Dermis microvascular lymphatic vessel endothelial cell (primary cell): ENCODE results near the gene KIAA0513. TPM values are rescaled to one million over a fixed set of nuclear protein-coding genes. Genes with fewer than 3 reads are reported as not detected.
A peak's percentile ranks its signal among the peaks of the same experiment; 100 is the strongest.

Experiments used
- DNase-seq, 2 donors: peaks; one replicate each; pipeline versions ENCODE4 v3.0.0 to v3.0.0-alpha.2; 2010; ENCODE audit warnings: low read depth in 2 of 2
- total RNA-seq: library from RNA; depleted of rRNA; stranded (reverse); fragments of >200 nt; gene quantifications from 2 replicates; pipeline ENCODE4 v1.2.1, GENCODE V29; 2014

The KIAA0513 gene
- total RNA-seq, 1 donor from 2014 or later, result 17.5 TPM

DNA sequence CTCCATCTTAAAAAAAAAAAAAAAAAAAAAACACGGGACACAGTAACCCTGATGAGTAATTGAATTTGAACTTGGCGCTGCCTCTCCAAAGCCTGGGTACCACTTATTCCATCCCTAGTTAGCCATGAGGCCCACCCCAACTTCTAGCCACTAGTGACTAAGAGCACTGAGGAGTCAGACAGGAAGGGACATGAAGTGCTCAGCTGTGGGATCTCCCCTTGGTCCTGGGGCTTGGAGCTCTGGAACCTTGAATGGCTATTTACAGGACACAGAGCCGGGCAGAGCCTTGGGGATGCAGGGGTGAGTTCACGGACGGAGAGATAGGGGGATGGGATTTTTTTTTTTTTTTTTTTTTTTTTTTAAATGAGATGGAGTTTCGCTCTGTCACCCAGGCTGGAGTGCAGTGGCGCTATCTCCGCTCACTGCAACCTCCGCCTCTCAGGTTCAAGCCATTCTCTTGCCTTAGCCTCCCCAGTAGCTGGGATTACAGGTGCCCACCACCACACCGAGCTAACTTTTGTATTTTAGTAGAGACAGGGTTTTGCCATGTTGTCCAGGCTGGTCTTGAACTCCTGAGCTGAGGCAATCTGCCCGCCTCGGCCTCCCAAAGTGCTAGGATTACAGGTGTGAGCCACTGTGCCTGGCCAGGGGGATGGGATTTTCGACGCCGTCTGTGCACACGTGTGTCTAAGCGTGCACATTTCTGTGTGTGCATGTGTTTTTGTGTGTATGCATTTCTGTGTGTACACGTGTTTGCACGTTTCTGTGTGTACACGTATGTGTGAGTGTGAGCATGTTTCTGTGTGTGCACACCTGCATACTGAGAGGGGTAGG is 105.1 kb downstream of the KIAA0513 start:
- no peak for DNase-seq

DNA sequence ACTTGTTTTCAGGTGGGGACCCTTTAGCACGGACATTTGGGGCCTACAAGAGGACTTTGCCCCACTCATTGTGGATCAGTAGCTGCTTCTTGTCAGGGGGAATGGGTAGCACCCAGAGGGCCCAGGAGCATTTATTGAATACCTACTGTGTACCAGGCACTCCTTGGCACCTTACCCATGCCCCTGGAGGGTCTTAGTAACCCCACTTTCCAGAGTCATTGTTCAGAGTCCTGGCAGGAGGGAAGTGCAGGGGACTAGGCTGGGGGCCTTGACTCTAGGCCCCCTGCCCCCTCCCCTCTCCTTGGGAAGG is 105.7 kb downstream of the KIAA0513 start:
- DNase-seq, result no peak

DNA sequence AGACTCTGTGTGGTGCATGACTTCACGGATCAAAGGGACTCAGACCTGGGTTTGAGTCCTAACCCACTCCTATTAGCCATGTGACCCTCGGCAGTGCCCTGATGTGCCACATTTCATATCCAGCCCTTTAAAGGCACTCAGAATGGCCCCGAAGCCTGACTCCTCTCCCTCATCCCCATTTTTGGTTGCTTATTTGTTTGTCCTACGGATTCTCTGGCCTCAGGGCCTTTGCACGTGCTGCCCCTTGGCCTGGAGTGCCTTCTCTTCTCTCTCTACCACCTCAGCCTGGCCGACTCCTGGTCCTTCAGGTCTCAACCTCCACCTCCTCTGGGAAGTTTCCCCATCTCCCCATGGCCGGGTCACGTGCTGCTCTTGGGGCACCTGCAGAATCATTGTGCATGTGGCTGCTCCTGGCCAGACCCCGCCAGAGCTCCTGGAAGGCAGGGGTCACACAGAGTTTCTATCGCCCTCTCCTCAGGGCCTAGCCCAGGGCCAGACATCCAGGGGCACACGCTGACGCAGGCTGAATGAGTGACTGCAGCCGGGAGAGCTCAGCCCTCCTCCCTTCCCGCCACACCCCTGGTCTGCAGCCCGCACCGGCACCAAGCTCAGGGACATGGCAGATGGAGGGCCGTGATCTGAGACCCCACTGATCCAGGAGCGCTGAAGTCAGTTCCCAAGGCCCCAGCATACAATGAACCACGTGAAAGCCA is 106.6 kb downstream of the KIAA0513 start:
- DNase-seq, result no peak

DNA sequence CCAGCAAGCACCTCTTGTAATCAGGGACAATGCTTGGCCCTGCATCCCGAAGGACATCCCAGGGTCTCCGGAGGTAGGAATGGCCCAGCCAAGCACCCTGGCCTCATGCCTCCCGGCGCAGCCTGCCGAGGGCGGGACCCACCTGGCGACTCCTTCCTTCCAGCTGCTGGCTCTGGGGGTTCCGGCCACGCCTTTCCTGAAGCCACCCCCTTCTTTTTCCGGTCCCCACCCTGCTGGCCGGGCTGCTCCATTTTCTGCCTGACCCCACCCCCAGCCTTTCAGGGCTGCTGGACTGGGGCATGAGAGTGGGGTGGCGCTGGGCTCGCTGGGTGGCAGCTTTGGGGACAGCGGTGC is 107.2 kb downstream of the KIAA0513 start:
- DNase-seq, result no peak

DNA sequence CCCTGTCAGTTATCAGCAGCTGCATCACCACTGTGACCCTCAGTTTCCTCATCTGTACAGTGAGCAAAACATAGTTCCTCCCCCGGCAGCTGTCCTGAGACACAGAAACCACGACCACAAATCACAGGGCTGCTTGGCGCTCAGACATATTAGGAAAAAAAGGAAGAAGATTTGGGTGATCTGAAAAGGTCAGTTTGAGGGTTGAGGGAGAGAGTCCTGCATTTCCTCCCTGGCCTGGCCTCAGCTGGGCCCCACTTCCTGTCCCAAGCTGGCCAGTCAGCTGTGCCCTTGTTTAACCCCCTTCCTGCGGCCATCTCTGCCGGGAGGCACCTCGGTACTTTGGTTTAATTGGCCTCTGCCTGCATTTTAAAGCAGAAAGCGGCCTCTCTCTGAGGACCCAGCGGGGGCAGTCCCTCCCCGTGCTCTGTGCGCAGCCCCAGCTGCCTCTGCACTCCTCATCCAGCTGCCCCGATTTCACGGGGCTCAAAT is 108.7 kb downstream of the KIAA0513 start:
- DNase-seq, result no peak

DNA sequence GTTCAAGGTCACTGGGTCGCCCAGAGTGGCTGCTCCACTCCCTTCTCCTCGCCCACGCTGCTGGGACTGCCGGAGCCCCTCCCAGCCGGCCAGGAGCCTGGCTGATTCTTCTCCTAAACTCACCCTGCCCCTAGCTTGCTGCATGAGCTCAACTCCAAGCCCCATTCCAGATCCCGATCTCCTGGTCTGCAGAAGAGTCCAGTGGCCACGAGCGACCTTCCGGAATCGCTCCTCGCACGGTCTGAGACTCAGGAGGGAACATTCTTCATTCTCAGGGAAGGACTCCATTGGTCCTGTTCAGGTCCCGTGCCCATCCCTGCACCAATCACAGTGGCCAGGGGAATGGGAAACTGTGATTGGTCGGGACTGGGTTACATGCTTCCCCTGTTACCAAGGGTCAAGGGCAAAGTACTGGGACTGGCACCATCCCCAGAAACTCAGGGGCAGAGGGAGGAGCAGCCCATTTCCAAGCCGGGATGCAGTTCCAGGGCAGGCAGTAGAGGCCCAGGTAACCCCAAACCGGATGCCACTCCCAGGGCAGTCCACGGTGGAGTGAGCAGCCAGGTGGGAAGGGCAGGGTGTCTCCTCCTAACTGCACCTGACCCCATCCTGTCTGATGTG is 109.2 kb downstream of the KIAA0513 start:
- no peak for DNase-seq

DNA sequence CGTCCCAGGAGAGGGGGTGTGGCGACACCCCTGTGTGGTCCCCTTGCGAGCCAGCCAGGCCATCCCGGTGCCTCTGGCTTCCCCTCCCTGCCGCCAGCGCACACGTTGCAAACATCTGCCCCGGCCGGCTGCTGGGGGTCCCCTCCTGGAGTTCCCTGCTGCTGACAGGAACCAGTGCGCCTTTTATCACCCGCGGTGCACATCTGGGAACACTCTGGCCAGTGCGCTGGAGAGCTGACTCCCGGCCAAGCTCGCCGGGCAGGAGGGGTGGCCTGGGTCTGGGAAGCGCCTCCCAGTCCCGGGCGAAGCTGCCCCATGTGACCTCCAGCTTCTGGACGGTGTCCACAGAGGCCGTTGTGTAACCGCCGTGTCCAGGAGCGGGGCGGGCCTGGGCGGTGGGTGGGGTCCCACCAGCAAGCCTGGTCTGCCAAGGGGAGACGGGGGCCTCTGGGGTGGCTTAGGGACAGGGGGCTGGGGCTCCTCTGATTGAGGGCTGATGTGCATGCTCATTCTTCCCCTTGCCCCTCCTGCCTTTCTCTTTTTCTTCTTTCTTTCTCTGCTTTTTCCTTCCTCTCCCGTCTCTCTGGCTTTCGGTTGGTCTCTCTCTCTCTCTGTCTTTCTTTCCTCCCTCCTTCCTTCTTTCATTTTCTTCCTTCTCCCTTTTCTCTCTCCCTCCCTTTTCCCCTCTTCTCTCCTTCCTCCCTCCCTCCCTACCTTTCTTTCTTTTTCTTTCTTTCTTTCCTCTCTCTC is 109.9 kb downstream of the KIAA0513 start:
- DNase-seq, result peak; percentile 69 to 73

DNA sequence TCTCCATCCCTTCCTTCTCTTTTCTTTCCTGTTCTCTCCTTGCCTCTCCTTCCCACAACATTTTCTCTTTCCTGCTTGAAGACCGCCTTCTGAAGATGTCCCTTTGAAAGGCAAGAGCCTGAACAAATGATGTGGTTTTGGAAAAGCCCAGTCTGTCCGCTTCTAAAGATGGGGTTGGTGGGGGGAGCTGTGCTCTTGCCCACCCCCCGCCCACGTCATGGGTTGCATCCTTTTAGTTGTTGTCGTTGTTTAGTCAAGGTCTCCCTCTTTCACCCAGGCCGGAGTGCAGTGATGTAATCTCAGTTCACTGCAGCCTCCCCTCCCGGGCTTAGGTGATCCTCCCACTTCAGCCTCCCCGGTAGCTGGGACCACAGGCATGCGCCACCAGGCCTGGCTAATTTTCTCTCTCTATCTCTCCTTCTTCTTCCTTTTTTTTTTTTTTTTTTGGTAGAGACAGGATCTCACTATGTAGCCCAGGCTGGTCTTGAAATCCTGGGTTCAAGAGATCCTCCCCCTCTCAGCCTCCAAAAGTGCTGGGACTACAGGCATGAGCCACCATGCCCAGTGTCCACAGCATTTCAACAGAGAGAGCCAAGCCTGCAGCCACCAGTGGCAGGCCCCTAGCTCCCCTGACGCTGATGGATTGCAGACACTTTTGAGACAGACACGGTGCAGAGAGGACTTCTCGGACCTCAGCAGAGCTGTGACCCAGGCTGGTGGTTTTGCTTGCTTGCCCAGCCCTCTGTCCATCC is 110.7 kb downstream of the KIAA0513 start:
- no peak for DNase-seq

DNA sequence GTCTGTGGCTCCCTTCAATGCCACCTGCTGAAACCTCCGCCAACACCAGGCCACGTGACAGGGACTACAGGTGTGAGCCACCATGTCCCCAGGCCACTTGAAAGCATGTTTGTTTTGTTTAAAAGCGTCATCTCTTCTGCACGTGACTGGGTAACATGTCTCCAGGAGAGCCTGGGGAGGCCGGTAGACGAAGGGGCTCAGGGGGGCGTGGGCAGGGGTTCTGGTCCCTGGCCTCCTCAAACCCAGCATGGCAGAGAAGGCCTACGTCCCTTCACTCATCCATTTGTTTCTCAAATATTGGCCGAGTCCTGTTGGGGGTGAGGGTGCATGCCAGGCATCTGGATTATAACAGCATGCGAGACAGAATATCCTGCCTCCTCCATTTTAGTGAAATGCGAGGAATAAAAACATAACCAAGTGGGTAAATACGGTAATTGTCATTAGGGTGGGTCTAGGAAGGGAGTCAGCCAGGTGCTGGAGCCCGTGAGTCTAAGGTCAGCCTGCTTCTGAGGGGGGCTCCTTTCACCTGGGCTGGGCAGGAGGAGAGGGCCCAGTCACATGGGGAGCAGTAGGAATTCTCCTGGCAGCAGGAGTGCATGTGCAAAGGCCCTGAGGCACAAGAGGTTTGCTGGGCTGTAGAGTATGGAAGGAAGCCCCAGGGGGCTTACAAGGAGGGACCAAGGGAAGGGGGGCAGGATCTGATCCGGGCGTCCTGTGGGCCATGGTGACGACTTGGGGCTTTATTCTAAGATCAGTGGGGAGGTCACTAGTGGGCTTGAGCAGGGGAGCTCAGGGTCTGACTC is 111.4 kb downstream of the KIAA0513 start:
- no peak for DNase-seq

DNA sequence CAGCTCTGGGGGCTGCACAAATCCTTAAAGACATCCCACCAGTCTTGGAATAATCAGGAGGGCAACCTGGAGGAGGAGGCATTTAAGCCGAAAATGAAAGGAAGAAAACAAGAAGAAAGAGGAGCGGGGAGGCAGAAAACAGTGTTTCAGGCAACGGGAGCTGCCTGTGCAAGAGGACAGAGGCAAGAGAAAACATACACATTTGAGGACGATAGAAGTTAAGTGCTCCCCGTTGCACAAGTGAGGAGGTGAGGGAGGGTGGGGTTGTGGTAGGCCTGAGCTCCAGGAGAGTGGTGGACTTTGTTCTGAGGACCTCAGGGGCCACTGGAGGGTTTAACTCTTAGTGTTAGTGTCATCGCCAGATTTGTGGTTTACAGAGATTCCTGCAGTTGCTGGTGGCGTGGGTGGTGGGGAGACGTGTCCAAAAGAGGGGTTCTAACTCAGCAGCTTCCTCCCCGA is 112.3 kb downstream of the KIAA0513 start:
- no peak for DNase-seq

DNA sequence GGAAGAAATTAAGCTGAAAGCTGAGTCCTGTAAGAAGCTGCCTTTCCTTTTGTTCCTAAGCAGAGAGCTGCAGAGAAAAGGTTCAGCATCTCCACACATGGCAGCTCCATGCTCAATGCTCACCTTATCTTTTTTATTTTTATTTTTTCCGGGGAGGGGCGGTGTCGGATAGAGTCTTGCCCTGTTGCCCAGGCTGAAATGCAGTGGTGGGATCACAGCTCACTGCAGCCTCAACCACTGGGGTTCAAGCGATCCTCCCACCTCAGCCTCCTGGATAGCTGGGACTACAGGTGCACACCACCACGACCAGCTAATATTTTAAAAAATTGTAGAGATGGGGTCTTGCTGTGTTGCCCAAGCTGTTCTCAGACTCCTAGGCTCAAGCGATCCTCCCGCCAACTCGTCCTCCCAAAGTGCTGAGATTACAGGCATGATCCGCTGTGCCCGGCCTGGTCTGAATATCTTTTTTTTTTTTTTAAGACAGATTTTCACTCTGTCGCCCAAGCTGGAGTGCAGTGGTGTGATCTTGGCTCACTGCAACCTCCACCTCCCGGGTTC is 112.9 kb downstream of the KIAA0513 start:
- DNase-seq, result no peak

DNA sequence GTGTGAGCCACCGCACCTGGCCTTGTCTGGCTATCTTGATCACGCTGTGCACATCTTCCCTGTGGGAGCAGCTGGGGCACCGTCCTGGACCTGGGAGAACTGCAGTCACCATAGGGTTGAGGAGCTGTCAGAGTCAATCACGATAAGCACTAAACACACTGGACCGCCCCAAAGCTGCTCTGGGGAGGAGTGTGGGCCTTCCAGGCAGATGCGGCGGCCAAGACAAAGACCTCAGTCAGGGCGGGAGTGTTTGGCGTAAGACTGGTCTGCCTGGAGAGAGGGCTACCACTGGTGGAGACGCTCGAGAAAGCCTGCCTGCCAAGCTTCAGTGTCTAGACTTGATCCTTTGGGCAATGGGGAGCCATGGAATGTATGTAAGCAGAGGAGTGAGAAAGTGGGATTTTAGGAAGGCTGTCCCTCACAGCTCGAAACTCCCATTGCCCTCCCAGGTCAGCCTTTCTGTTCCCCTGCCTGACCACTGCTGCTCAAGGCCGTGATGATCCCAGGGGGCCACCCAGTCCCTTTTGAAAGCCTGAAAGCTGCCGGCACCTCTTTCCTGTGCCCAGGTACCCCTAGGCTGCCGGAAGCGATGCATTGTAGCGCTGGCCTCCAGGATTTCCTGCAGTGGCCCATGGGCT is 114.0 kb downstream of the KIAA0513 start:
- no peak for DNase-seq

DNA sequence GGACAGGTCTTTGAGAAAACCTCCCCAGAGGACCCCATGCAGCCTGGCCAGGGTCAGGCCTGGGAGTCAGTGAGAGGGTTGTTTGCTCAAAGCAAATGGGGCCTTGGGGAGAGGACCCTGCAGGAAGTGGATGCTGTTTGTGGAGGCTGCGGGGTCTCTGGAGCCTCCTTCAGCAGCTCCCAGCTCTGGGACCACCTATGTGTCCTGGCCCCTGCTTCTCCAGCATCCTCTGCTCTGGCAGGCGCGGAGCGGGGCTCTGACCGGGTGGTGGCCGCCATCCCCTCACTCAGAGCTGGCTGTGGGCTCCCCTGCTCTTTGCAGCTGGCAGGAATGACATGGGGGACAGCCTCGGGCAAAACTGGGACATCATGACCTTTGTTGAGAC is 114.5 kb downstream of the KIAA0513 start:
- DNase-seq, result no peak

DNA sequence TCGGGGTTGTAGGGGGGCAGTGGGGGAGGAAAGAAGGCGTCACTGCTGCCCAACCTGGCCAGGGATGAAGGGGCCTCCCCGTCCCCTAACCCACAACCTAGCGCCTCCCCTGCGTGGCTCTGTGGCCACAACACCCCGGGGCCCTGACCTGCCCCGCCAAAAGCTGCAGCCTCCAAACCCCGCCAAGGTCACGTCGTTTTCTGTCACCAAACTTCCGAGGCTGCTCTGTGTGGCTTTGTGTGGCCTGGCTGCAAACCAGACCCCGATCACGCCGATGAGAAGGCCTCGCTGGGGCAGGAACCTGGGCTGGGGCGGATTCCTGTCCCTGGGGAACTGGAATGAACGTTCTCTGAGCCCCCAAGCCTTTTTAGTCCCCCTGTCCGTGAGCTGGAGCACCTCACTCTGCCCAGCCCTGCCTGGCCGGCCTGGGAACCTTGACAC is 115.2 kb downstream of the KIAA0513 start:
- no peak for DNase-seq

Other genes with a start within 250 kb of the KIAA0513 start
- under 0.01 and 0.13 TPM in 2 replicates for gene CRISPLD2, start 207.8 kb upstream of the KIAA0513 start, total RNA-seq
- gene ZDHHC7, start 16.3 kb upstream of the KIAA0513 start, total RNA-seq, result 32.5 and 39.4 TPM in 2 replicates
- gene CIBAR2, start 84.7 kb downstream of the KIAA0513 start, total RNA-seq, result not detected in 2 replicates